Activated T-helper 17 cell treated with anti-CD3 and anti-CD28 coated beads, Interleukin-2, amount 50 U/mL, for 72 hours (primary cell): ENCODE results near the gene SLX4IP. TPM values are rescaled to one million over a fixed set of nuclear protein-coding genes. Genes with fewer than 3 reads are reported as not detected.
A peak's percentile ranks its signal among the peaks of the same experiment; 100 is the strongest.

ENCODE experiments used
- ATAC-seq: fragments of 150-1000 bp; cut with Tn5 transposase; replicated peaks from 2 replicates; pipeline ENCODE4 v1.10.0; 2021; ENCODE audit warnings: mild to moderate bottlenecking, moderate library complexity
- H3K27ac Mint-ChIP-seq: one replicate; pipeline ENCODE4 v1.8.0; 2022; ENCODE audit warnings: mixed read lengths
- H3K27me3 Mint-ChIP-seq: one replicate; pipeline ENCODE4 v1.8.0; 2022; ENCODE audit warnings: mixed read lengths
- H3K36me3 Mint-ChIP-seq: one replicate; pipeline ENCODE4 v1.8.0; 2022; ENCODE audit warnings: low read depth, mild to moderate bottlenecking, mixed read lengths
- H3K4me1 Mint-ChIP-seq: one replicate; pipeline ENCODE4 v1.8.0; 2022; ENCODE audit warnings: mixed read lengths
- H3K4me3 Mint-ChIP-seq: one replicate; pipeline ENCODE4 v1.8.0; 2022; ENCODE audit warnings: mild to moderate bottlenecking, mixed read lengths
- H3K9me3 Mint-ChIP-seq: one replicate; pipeline ENCODE4 v1.8.0; 2022; ENCODE audit warnings: mixed read lengths
- total RNA-seq, 2 donors: library from RNA; stranded (reverse); gene quantifications; one replicate each; pipeline ENCODE4 v1.2.3, GENCODE V29; 2022

SLX4IP gene
- total RNA-seq, 2 donors from 2014 or later, result 3.9 to 4.0 TPM

- Mint-ChIP-seq H3K27ac (peak overlapping the region; percentile 0), H3K9me3 (no peaks in the 10 kb centered on the region), H3K4me1 (peaks cover 14% of the 10 kb centered on the region), H3K27me3 (no peaks in the 10 kb centered on the region), H3K36me3 (no peaks in the 10 kb centered on the region), H3K4me3 (no peak overlapping the region)
- no peak for ATAC-seq
Measured at GRCh38 chr20:10467681-10468339, 32.7 kb downstream of the SLX4IP start.

GRCh38 chr20:10468340-10468845, 33.3 kb downstream of the SLX4IP start:
- Mint-ChIP-seq H3K4me3 (no peak overlapping the region), H3K36me3 (no peaks in the 10 kb centered on the region), H3K4me1 (peaks cover 14% of the 10 kb centered on the region), H3K27me3 (no peaks in the 10 kb centered on the region), H3K9me3 (no peaks in the 10 kb centered on the region), H3K27ac (peak overlapping the region; percentile 0)
- ATAC-seq, result no peak

GRCh38 chr20:10469056-10469455, 34.0 kb downstream of the SLX4IP start:
- H3K27ac Mint-ChIP-seq, result no peak overlapping the region
- H3K9me3 Mint-ChIP-seq, result no peaks in the 10 kb centered on the region
- H3K27me3 Mint-ChIP-seq, result no peaks in the 10 kb centered on the region
- no peaks in the 10 kb centered on the region for H3K36me3 Mint-ChIP-seq
- ATAC-seq, result no peak
- no peak overlapping the region for H3K4me3 Mint-ChIP-seq
- H3K4me1 Mint-ChIP-seq, result peaks cover 14% of the 10 kb centered on the region

DNA sequence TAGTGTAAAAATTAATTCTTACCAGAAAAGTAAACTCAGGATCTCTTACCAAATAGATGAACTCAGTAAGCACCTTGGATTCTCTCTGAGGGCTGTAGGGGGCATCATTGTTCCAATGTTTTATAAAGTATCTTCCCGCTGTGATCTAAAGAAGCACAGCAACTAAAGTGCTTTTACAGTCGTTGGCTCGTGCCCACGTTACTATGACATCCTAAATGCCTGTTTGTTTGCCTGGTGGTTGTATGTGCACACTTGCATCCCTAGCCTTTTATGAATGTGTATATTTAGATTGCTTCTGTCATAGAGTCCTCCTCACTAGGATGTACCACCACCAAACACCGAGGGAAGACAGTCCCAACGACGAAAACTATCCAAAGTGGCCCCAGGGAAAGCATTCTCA, 34.5 kb downstream of the SLX4IP start:
- H3K4me1 Mint-ChIP-seq, result peaks cover 14% of the 10 kb centered on the region
- H3K27ac Mint-ChIP-seq, result no peak overlapping the region
- no peaks in the 10 kb centered on the region for H3K9me3 Mint-ChIP-seq
- H3K36me3 Mint-ChIP-seq, result no peaks in the 10 kb centered on the region
- H3K4me3 Mint-ChIP-seq, result no peak overlapping the region
- no peaks in the 10 kb centered on the region for H3K27me3 Mint-ChIP-seq
- no peak for ATAC-seq

GRCh38 chr20:10470276-10470675, 35.2 kb downstream of the SLX4IP start:
- Mint-ChIP-seq H3K27me3 (no peaks in the 10 kb centered on the region), H3K4me3 (no peak overlapping the region), H3K27ac (no peak overlapping the region), H3K4me1 (peaks cover 14% of the 10 kb centered on the region), H3K9me3 (no peaks in the 10 kb centered on the region), H3K36me3 (no peaks in the 10 kb centered on the region)
- no peak for ATAC-seq

DNA sequence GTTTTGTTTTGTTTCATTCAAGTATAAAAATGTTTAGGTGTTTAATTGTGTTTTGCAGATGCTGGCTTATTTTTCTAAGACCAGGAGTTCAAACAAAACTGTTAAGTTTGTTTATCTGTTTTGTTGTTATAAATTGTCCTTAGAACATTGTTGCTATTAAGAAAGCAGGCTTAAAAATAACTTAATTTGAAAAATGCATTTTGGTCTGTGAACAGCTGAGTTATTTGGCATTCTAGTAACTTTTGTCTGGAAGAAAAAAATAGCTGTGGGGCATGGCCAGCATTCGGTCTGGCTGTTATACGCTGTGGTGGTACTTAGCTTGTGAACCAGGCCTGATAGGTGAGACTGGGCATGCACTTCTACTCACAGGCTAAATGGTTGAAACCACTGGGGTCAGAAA, 37.8 kb downstream of the SLX4IP start:
- no peaks in the 10 kb centered on the region for H3K9me3 Mint-ChIP-seq

DNA sequence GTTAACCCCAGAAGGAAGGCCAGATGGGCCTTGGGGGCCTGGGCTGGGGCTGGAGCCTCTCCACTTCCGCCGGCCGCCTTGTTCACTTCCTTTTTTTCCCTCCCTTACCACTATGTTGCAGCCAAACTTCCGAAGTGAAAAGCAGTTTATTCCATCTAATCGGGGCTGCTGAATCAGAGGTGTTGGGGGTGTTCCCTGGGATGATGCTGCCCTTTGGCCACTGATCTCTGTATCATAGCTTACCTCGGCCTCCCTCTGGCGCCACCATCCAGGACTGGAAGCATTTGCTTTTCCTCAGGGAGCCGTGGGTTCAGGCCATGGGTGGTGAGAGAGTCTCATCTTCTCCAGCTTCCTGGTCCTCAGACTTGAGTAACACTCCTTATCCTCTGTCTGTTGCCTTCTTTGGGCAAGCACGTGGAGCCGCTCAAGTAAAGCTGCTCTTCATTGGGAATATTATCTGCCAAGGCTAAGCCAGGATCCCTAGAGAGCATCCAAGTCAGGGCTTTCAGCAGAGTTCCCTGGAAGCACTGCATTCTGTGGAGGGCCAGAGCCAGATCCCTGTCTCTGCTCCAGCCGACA, 39.6 kb downstream of the SLX4IP start:
- Mint-ChIP-seq H3K9me3 (no peaks in the 10 kb centered on the region), H3K27ac (peak overlapping the region; percentile 36), H3K4me3 (no peak overlapping the region), H3K36me3 (no peaks in the 10 kb centered on the region), H3K27me3 (no peaks in the 10 kb centered on the region), H3K4me1 (peaks cover 6% of the 10 kb centered on the region)
- no peak for ATAC-seq

More for the DNA sequence above, 37.8 kb downstream of the SLX4IP start:
- ATAC-seq, result no peak
- Mint-ChIP-seq H3K4me3 (no peak overlapping the region), H3K27ac (no peak overlapping the region), H3K27me3 (no peaks in the 10 kb centered on the region), H3K4me1 (peaks cover 14% of the 10 kb centered on the region), H3K36me3 (no peaks in the 10 kb centered on the region)

DNA sequence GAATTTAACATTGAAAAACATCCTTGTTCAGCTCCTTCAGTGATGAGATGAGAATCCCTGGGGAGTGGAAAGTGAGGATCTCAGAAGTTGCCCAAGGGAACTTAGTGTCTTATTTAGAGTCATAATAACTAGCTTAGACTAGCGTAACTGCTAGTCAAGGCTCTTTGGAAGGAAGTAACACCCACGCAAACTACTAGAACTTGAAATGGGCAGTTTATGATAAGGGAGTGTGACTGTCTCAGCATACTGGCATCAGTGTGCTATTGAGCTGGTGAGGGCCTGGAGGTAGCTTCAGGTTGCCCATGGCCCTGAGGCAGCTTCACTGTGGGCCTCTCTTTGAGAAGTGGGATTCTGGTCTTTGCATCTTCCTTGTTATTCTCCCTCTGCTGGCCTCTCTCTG, 40.1 kb downstream of the SLX4IP start:
- Mint-ChIP-seq H3K9me3 (no peaks in the 10 kb centered on the region), H3K4me1 (peaks cover 1% of the 10 kb centered on the region), H3K36me3 (no peaks in the 10 kb centered on the region), H3K27me3 (no peaks in the 10 kb centered on the region), H3K27ac (no peak overlapping the region), H3K4me3 (no peak overlapping the region)
- ATAC-seq, result no peak

- no peak overlapping the region for H3K27ac Mint-ChIP-seq
- ATAC-seq, result peak; percentile 46
- no peaks in the 10 kb centered on the region for H3K4me1 Mint-ChIP-seq
- no peaks in the 10 kb centered on the region for H3K36me3 Mint-ChIP-seq
- H3K27me3 Mint-ChIP-seq, result no peaks in the 10 kb centered on the region
- H3K9me3 Mint-ChIP-seq, result no peaks in the 10 kb centered on the region
- H3K4me3 Mint-ChIP-seq, result no peak overlapping the region
Measured at GRCh38 chr20:10476319-10476724, 41.2 kb downstream of the SLX4IP start.

- Mint-ChIP-seq H3K4me1 (no peaks in the 10 kb centered on the region), H3K4me3 (no peak overlapping the region), H3K9me3 (no peaks in the 10 kb centered on the region), H3K36me3 (no peaks in the 10 kb centered on the region), H3K27me3 (no peaks in the 10 kb centered on the region), H3K27ac (no peak overlapping the region)
- ATAC-seq, result no peak
Measured at GRCh38 chr20:10478205-10478604, 43.1 kb downstream of the SLX4IP start.

- Mint-ChIP-seq H3K36me3 (no peaks in the 10 kb centered on the region), H3K9me3 (no peaks in the 10 kb centered on the region), H3K27me3 (no peaks in the 10 kb centered on the region), H3K27ac (no peak overlapping the region), H3K4me1 (no peaks in the 10 kb centered on the region), H3K4me3 (no peak overlapping the region)
- no peak for ATAC-seq
Measured at GRCh38 chr20:10478930-10479329, 43.8 kb downstream of the SLX4IP start.

DNA sequence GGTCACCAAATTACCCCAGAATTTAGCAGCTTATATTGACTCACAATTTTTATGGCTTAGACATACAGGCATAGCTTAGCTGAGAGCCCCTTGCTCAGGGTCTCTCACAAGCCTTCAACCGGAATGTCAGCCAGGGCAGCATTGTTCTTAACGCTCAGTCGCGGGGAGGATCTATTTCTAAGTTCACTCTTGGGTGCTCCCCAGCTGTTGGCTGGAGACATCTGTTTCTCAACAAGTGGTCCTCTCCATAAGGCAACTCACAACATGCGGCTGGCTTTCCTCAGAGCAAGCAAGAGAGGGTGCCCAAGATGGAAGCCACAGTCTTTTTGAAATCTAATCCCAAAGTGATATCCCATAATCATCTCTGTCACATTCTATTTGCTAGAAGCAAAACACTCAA, 46.6 kb downstream of the SLX4IP start:
- H3K27me3 Mint-ChIP-seq, result no peaks in the 10 kb centered on the region
- no peaks in the 10 kb centered on the region for H3K36me3 Mint-ChIP-seq
- no peak overlapping the region for H3K27ac Mint-ChIP-seq
- ATAC-seq, result no peak
- no peaks in the 10 kb centered on the region for H3K4me1 Mint-ChIP-seq
- H3K9me3 Mint-ChIP-seq, result no peaks in the 10 kb centered on the region
- H3K4me3 Mint-ChIP-seq, result no peak overlapping the region

GRCh38 chr20:10483691-10484090, 48.6 kb downstream of the SLX4IP start:
- H3K9me3 Mint-ChIP-seq, result no peaks in the 10 kb centered on the region
- H3K27me3 Mint-ChIP-seq, result no peaks in the 10 kb centered on the region
- H3K4me1 Mint-ChIP-seq, result no peaks in the 10 kb centered on the region
- no peak overlapping the region for H3K27ac Mint-ChIP-seq
- no peaks in the 10 kb centered on the region for H3K36me3 Mint-ChIP-seq
- H3K4me3 Mint-ChIP-seq, result no peak overlapping the region
- no peak for ATAC-seq

DNA sequence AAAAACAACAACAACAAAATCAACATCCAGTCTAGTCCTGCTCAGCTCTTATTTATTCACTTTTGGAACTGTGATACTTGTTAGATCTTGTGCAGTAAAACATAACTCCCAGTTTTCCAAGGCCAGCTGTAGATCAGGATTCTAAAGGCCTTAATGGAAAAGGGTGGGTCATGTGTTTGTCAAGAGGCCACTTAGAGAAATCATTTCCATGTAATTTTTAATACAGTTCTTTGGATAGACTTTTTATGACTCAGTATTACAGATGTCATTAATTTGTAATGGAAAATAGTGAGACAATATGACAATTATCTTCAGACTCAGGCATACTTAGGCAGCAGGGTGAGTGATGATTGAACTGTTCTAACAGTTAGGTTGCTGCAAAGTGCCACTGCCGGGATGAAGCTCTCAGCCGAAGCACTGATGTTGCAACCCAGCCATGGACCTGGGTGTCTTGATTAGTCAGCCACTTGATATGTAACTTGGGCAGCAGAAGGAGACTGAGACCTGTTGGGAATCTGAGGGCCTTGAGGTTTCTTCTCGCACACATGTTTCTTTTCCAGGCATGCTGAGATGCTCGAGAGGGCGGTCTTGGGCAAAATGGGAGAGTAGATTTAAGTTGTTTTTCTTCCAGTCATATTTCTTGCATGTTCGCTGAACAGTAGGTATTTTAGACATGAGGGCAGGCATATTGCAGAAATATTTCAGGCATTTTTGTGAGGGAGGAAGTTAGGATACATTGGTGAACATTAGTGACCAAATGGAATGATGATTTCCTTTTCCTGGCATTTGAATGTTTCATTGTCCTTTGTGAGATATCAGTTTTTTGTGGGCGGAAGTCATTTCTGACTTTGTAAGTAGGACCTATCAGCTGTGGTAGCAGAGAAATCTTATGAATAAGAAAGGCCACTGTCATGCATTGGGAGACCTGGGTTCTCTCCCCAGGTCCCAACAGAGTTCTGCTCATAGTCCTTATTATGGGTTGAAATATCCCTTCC, 52.3 kb downstream of the SLX4IP start:
- H3K27ac Mint-ChIP-seq, result no peak overlapping the region
- H3K36me3 Mint-ChIP-seq, result no peaks in the 10 kb centered on the region
- H3K9me3 Mint-ChIP-seq, result no peaks in the 10 kb centered on the region
- H3K4me1 Mint-ChIP-seq, result peaks cover 6% of the 10 kb centered on the region
- ATAC-seq, result no peak
- no peak overlapping the region for H3K4me3 Mint-ChIP-seq
- H3K27me3 Mint-ChIP-seq, result no peaks in the 10 kb centered on the region
